Left lung (tissue), 10 donors: ENCODE data around the gene PLCH1. TPM values are rescaled to one million over a fixed set of nuclear protein-coding genes. Genes with fewer than 3 reads are reported as not detected.

Experiments
- ATAC-seq: fragments of 200-7000 bp; cut with Tn5 transposase; one replicate; pipeline ENCODE4 v1.9.1; 2020; ENCODE audit warnings: moderate library complexity
- DNase-seq, 4 donors: peaks; one replicate each; pipeline ENCODE4 v3.0.0-alpha.2; 2013 to 2020
- H3K27ac ChIP-seq, 2 donors: fragments of 200-600 bp; sonication (generic) in 1 of 2; one replicate each; pipeline versions ENCODE4 v1.5.0 to v1.8.0; 2020 to 2021
- H3K27me3 ChIP-seq, 2 donors: fragments of 200-600 bp; sonication (generic) in 1 of 2; one replicate each; pipeline versions ENCODE4 v1.5.0 to v1.8.0; 2020 to 2021
- H3K36me3 ChIP-seq, 2 donors: fragments of 200-600 bp; sonication (generic) in 1 of 2; one replicate each; pipeline versions ENCODE4 v1.5.0 to v1.8.0; 2020 to 2021
- H3K4me1 ChIP-seq, 2 donors: fragments of 200-600 bp; one replicate each; pipeline ENCODE4 v1.8.0; 2021
- H3K4me3 ChIP-seq, 2 donors: fragments of 200-600 bp; sonication (generic) in 1 of 2; one replicate each; pipeline versions ENCODE4 v1.5.0 to v1.8.0; 2020 to 2021; ENCODE audit warnings: mild to moderate bottlenecking in 1 of 2
- H3K9me3 ChIP-seq, 2 donors: fragments of 200-600 bp; sonication (generic) in 1 of 2; one replicate each; pipeline versions ENCODE4 v1.5.0 to v1.8.0; 2020 to 2021
- intact Hi-C, 2 donors: fragments of 100-400 bp; cut with DNase I; formaldehyde crosslinking; loops; one replicate each; pipeline versions ENCODE4 v1.11.2 to v1.14.2; 2022
- polyA plus RNA-seq, 6 donors: library from polyadenylated mRNA; unstranded; fragments of 120-200 nt; gene quantifications; one replicate each; pipeline ENCODE4 v1.2.1, GENCODE V29; 2013; ENCODE audit not compliant: insufficient read length in 6 of 6
- total RNA-seq, 2 donors: library from RNA; stranded (reverse); fragmentation: NEBNext Ultra II Directional; extraction: Animal tissue kit (Norgen Biotek cat#: 25700); gene quantifications; one replicate each; pipeline ENCODE4 v1.2.1, GENCODE V29; 2021
- TF ChIP-seq, protein P1 (sequence below), 2 donors: fragments of 200-600 bp; sonication (generic) in 1 of 2; IDR thresholded peaks; one replicate each; pipeline versions ENCODE4 v1.5.0 to v1.8.0; 2021; ENCODE audit warnings: antibody characterized with exemption in 2 of 2
- donor health status: DM: no; HTN: yes; CAD: no.
- donor health status: DM: no; HTN: no; CAD: no.

Gene PLCH1
- total and polyA plus RNA-seq, 8 donors: 8.5 to 33.8 (median 23.7) TPM

DNA sequence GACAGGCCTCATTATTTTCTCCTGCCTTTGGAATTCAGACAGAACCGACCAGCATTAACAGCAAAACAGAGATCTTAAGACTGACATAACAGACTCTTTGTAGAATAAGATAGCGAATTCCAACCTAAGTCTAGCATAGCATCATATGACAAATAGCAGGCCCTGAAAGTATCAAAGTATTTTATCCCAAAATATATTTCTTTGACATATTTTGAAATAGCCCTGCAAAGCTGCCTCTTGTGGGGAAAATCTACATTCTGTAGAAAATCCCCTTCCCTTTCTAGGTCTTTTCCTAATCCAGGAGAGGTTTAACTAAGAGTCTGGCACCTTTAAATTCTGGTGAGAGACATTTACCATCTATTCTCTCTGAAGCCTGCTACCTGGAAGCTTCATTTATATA lies 417.0 kb downstream of the PLCH1 start:
- Histone ChIP-seq H3K4me1 (no peaks in the 10 kb centered on the region), H3K27ac (no peak overlapping the region), H3K27me3 (no peaks in the 10 kb centered on the region), H3K9me3 (no peaks in the 10 kb centered on the region), H3K4me3 (no peak overlapping the region), H3K36me3 (no peaks in the 10 kb centered on the region)
- ATAC-seq (no peak), DNase-seq (no peak)
- TF ChIP-seq, protein P1, sequence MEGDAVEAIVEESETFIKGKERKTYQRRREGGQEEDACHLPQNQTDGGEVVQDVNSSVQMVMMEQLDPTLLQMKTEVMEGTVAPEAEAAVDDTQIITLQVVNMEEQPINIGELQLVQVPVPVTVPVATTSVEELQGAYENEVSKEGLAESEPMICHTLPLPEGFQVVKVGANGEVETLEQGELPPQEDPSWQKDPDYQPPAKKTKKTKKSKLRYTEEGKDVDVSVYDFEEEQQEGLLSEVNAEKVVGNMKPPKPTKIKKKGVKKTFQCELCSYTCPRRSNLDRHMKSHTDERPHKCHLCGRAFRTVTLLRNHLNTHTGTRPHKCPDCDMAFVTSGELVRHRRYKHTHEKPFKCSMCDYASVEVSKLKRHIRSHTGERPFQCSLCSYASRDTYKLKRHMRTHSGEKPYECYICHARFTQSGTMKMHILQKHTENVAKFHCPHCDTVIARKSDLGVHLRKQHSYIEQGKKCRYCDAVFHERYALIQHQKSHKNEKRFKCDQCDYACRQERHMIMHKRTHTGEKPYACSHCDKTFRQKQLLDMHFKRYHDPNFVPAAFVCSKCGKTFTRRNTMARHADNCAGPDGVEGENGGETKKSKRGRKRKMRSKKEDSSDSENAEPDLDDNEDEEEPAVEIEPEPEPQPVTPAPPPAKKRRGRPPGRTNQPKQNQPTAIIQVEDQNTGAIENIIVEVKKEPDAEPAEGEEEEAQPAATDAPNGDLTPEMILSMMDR (IDR thresholded peaks at IDR 0.05): no peak
- intact Hi-C loops: no loop called here

DNA sequence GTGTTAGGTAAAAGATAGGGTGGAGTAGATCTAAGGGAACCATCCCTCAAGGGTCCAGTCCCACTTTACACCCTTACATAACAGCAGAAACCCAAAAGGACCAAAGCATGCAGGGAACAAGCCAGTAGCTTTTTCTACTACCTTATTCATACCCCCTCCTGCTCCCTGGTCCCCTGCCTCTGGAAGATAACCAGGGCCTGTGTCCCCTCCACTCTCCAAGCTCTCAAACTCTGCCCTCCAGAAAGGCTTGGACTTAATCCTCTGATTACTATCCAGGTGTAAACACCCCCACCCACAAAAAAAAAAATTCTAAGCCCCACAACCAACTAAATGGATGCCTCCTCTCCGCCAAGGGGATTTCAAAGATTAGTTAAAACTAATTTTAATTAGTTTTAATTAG lies 417.4 kb downstream of the PLCH1 start:
- Histone ChIP-seq H3K9me3 (no peaks in the 10 kb centered on the region), H3K36me3 (no peaks in the 10 kb centered on the region), H3K4me3 (no peak overlapping the region), H3K27me3 (no peaks in the 10 kb centered on the region), H3K27ac (no peak overlapping the region), H3K4me1 (no peaks in the 10 kb centered on the region)
- TF ChIP-seq, protein P1 (IDR thresholded peaks at IDR 0.05): no peak
- ATAC-seq (no peak), DNase-seq (no peak)
- intact Hi-C loops: no loop called here

DNA sequence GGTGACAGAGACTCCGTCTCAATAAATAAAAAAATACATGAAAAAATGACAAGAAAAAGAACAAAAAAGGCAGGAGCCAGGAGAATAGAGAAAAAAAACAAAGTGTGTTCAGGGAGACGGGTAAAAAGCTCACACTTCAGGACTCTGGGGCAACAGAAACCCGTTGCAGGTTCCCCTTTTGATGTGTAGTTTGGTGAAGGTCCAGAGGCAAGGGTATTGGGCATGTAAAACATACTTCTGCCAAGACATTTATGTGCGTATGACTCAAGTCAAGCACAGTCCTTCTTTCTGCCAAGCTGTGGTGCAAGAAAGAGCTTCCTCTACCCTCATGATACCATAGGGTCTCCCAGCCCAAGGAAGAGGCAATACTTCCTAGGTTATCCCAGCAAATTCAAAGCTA lies 418.0 kb downstream of the PLCH1 start:
- TF ChIP-seq, protein P1 (IDR thresholded peaks at IDR 0.05): no peak
- no peak for ATAC-seq
- no peak overlapping the region for H3K4me3 ChIP-seq
- H3K4me1 ChIP-seq: no peaks in the 10 kb centered on the region
- H3K9me3 ChIP-seq: no peaks in the 10 kb centered on the region
- no peaks in the 10 kb centered on the region for H3K27me3 ChIP-seq
- no peak for DNase-seq
- no peak overlapping the region for H3K27ac ChIP-seq
- intact Hi-C loops: no loop called here
- no peaks in the 10 kb centered on the region for H3K36me3 ChIP-seq

DNA sequence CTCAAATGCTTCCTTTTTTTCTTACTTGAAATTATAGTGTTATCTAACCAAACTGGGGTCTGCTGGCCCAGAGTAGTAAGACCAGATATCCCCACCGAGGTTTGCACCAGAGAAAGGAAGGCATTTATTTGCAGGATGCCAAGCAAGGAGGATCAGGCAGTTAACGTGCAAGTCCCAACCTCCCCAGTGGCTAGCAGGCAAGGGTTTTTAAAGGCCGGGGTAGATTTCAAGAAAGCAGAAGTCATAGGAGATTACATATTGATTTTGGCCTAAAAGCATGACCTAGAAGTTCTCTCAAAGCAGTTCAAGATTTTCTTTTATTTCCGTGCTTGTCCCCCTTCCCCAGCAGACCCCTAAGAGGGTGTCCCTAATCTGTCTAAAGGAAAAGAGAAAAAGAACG lies 418.6 kb downstream of the PLCH1 start:
- H3K4me1 ChIP-seq: no peaks in the 10 kb centered on the region
- H3K27me3 ChIP-seq: no peaks in the 10 kb centered on the region
- ATAC-seq (no peak), DNase-seq (no peak)
- TF ChIP-seq, protein P1 (IDR thresholded peaks at IDR 0.05): no peak
- no peaks in the 10 kb centered on the region for H3K9me3 ChIP-seq
- no peak overlapping the region for H3K4me3 ChIP-seq
- H3K27ac ChIP-seq: no peak overlapping the region
- intact Hi-C loops: no loop called here
- H3K36me3 ChIP-seq: no peaks in the 10 kb centered on the region

Other genes with a start within 250 kb of the PLCH1 start
- 1 to 10 TPM; 2.6 to 4.8 TPM for gene C3orf33, start 61.2 kb upstream of the PLCH1 start, total RNA-seq
- 1 to 10 TPM; 6.3 to 9.9 (median 7.4) TPM for gene C3orf33, start 61.2 kb upstream of the PLCH1 start, polyA plus RNA-seq
- gene SLC33A1, start 109.4 kb upstream of the PLCH1 start, total RNA-seq: 10 to 100 TPM; 39.4 to 48.9 TPM
- 10 to 100 TPM; 29.0 to 38.4 (median 33.8) TPM for gene SLC33A1, start 109.4 kb upstream of the PLCH1 start, polyA plus RNA-seq
- gene GMPS, start 125.6 kb upstream of the PLCH1 start, total RNA-seq: 10 to 100 TPM; 46.0 to 48.2 TPM
- 10 to 100 TPM; 51.9 to 72.3 (median 62.8) TPM for gene GMPS, start 125.6 kb upstream of the PLCH1 start, polyA plus RNA-seq